ENCODE measurements around the gene NGRN.
"Not testable (repeated sequence)": the region's sequence is repeated elsewhere in the genome, so short reads cannot be mapped to it uniquely, and the experiment has no call there.

NGRN gene

GRCh38 chr15:90280743-90281142 lies 15.3 kb downstream of the NGRN start:
- H3K36me3 ChIP-seq (ENCODE audit: control insufficient read depth, insufficient read depth, low read length); H3K4me3 ChIP-seq (ENCODE audit: insufficient read depth, low read depth, low read length); H3K9me3 ChIP-seq (ENCODE audit: control insufficient read depth, low read length); H3K27ac ChIP-seq (ENCODE audit: insufficient read depth, low read depth, low read length, poor library complexity, severe bottlenecking); H3K4me1 ChIP-seq (ENCODE audit: control insufficient read depth, insufficient read depth, low read length); H3K27me3 ChIP-seq (ENCODE audit: control insufficient read depth, insufficient read depth, low read length, poor library complexity, severe bottlenecking): not testable (repeated sequence)
- 88 to 95% methylated on average over 5 of the region's 5 CpGs for WGBS, 2 experiments

GRCh38 chr15:90281637-90282036 lies 16.2 kb downstream of the NGRN start:
- H3K9me3 ChIP-seq (ENCODE audit: control insufficient read depth, low read length); H3K27me3 ChIP-seq (ENCODE audit: control insufficient read depth, insufficient read depth, low read length, poor library complexity, severe bottlenecking); H3K4me3 ChIP-seq (ENCODE audit: insufficient read depth, low read depth, low read length); H3K36me3 ChIP-seq (ENCODE audit: control insufficient read depth, insufficient read depth, low read length); H3K4me1 ChIP-seq (ENCODE audit: control insufficient read depth, insufficient read depth, low read length); H3K27ac ChIP-seq (ENCODE audit: insufficient read depth, low read depth, low read length, poor library complexity, severe bottlenecking): not testable (repeated sequence)
- WGBS, 2 experiments, result 91% methylated on average over 6 of the region's 6 CpGs

DNA sequence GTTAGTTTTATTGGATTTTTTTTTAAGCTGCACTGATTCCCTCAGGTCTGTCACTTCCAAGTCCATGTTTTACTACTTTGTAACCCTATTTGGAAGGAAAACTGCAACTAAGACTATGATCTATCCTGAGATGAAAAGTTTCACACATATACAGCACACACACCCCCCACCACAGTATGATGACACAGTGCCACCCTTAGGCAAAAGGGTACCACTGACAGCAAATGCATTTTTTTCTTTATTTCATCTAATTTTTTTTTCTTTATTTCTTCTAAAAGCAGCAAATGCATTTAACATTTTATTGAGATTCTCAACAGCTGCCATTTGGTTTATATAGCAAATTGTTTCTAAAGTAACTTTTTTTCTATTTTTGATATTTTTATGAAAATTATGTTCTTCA lies 21.2 kb downstream of the NGRN start:
- no peaks in the 10 kb centered on the region for H3K9me3 ChIP-seq (ENCODE audit: control insufficient read depth, low read length)

DNA sequence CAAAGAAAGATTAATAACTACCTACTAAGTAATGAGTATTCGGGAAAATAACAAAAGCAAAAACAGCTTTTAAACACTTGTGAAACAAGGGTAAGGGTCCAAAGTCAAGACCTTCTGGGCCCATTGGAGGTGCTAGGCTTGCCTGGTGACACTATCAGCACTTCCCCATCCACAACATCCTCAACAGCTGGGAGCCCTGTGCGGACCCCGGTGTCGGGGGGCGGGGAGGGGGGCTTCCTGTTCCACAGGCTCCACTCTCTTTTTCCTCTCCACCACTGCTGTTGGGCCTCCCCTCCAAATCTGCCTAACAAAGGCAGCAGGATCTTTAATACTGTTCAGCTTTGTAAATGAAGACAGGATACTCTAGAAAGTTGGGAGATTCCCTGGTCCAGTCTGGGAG lies 21.6 kb downstream of the NGRN start:
- 28 to 45% methylated on average over 4 to 5 of the region's 5 CpGs for WGBS, 2 experiments
- Histone ChIP-seq H3K4me3 (ENCODE audit: insufficient read depth, low read depth, low read length) (no peak overlapping the region), H3K4me1 (ENCODE audit: control insufficient read depth, insufficient read depth, low read length) (no peaks in the 10 kb centered on the region), H3K36me3 (ENCODE audit: control insufficient read depth, insufficient read depth, low read length) (no peaks in the 10 kb centered on the region), H3K9me3 (ENCODE audit: control insufficient read depth, low read length) (no peaks in the 10 kb centered on the region), H3K27ac (ENCODE audit: insufficient read depth, low read depth, low read length, poor library complexity, severe bottlenecking) (no peak overlapping the region), H3K27me3 (ENCODE audit: control insufficient read depth, insufficient read depth, low read length, poor library complexity, severe bottlenecking) (no peaks in the 10 kb centered on the region)

More for the DNA sequence above, 21.2 kb downstream of the NGRN start:
- H3K36me3 ChIP-seq (ENCODE audit: control insufficient read depth, insufficient read depth, low read length), result no peaks in the 10 kb centered on the region
- H3K27ac ChIP-seq (ENCODE audit: insufficient read depth, low read depth, low read length, poor library complexity, severe bottlenecking), result no peak overlapping the region
- no peaks in the 10 kb centered on the region for H3K4me1 ChIP-seq (ENCODE audit: control insufficient read depth, insufficient read depth, low read length)
- H3K27me3 ChIP-seq (ENCODE audit: control insufficient read depth, insufficient read depth, low read length, poor library complexity, severe bottlenecking), result no peaks in the 10 kb centered on the region
- no peak overlapping the region for H3K4me3 ChIP-seq (ENCODE audit: insufficient read depth, low read depth, low read length)

- Histone ChIP-seq H3K9me3 (ENCODE audit: control insufficient read depth, low read length) (no peaks in the 10 kb centered on the region), H3K4me1 (ENCODE audit: control insufficient read depth, insufficient read depth, low read length) (no peaks in the 10 kb centered on the region), H3K27ac (ENCODE audit: insufficient read depth, low read depth, low read length, poor library complexity, severe bottlenecking) (no peak overlapping the region), H3K36me3 (ENCODE audit: control insufficient read depth, insufficient read depth, low read length) (no peaks in the 10 kb centered on the region), H3K4me3 (ENCODE audit: insufficient read depth, low read depth, low read length) (no peak overlapping the region), H3K27me3 (ENCODE audit: control insufficient read depth, insufficient read depth, low read length, poor library complexity, severe bottlenecking) (no peaks in the 10 kb centered on the region)
- 91 to 97% methylated on average over 5 to 6 of the region's 6 CpGs for WGBS, 2 experiments
Observed at GRCh38 chr15:90287946-90288345, 22.5 kb downstream of the NGRN start.

DNA sequence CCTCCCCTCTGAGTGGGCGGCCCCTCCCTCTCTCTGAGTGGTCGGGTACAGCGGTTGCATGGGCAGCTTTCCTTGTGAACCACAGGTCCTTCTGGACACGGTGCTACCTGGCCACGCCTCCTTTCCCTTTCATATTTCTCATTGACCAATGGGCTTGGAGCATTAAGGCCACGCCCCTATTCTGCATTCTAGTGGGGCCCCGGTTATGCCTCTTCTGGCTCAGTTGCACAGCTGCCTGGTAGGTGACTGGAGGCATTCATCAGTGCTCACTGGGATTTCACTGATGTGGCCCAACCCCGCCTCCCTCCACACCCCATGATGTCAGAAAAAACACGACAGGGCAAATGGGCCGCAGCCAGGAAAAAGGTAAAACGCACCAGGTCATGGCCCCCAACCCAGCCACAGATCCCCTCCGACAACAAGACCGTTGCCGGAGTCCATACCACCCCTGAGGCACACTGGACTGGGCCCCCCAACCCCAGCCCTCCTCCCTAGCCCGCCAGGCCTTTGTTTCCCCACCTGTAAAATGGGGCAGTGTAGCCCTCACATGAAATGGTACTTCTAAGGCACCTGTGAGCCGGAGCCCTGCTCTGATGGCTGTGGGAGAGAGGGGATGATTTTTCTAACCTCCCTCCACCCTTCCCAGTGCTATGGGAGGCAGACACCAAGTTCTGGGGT lies 26.3 kb downstream of the NGRN start:
- 88 to 89% methylated on average over 16 of the region's 16 CpGs for WGBS, 2 experiments
- H3K4me3 ChIP-seq (ENCODE audit: insufficient read depth, low read depth, low read length), result no peak overlapping the region

DNA sequence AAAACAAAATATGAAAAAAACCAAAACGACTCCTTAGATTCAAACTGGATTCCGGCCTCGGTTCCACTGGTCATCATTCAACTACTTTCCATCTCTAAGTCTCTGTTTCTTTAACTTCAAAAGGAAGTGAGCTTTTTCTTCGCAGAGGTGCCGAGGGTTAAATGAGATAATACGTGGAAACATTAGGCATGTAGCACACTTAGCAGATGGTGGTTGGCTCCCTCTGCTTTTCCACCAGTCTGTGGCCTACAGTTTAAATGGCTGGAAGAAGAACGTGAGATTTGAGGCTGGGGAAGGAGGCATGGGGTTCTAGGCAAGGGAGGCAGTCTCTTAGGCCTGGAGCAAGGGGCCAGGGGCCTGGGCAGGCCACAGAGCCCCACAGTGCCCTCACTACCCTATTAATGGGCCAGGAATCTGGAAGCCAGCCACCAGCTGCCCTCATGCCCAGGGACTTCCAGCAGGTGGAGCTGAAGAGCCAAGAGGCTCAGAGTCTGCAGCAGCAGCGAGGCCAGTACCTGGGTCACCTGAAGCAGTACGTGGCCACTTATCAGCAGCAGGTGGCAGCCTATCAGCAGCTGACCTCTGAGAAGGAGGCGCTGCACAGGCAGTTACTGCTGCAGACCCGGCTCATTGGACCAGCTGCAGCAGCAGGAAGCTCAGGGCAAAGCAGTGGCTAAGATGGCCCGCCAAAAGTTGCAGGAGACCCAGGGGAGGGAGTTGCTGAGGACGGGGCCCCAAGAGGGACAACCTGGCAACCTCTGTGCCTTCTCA lies 27.8 kb downstream of the NGRN start:
- H3K4me3 ChIP-seq (ENCODE audit: insufficient read depth, low read depth, low read length); H3K9me3 ChIP-seq (ENCODE audit: control insufficient read depth, low read length); H3K27me3 ChIP-seq (ENCODE audit: control insufficient read depth, insufficient read depth, low read length, poor library complexity, severe bottlenecking); H3K36me3 ChIP-seq (ENCODE audit: control insufficient read depth, insufficient read depth, low read length); H3K4me1 ChIP-seq (ENCODE audit: control insufficient read depth, insufficient read depth, low read length); H3K27ac ChIP-seq (ENCODE audit: insufficient read depth, low read depth, low read length, poor library complexity, severe bottlenecking): not testable (repeated sequence)
- 54 to 56% methylated on average over 13 of the region's 13 CpGs for WGBS, 2 experiments

More for the DNA sequence above, 26.3 kb downstream of the NGRN start:
- peaks cover 4% of the 10 kb centered on the region for H3K4me1 ChIP-seq (ENCODE audit: control insufficient read depth, insufficient read depth, low read length)
- no peaks in the 10 kb centered on the region for H3K36me3 ChIP-seq (ENCODE audit: control insufficient read depth, insufficient read depth, low read length)
- no peak overlapping the region for H3K27ac ChIP-seq (ENCODE audit: insufficient read depth, low read depth, low read length, poor library complexity, severe bottlenecking)
- no peaks in the 10 kb centered on the region for H3K9me3 ChIP-seq (ENCODE audit: control insufficient read depth, low read length)
- H3K27me3 ChIP-seq (ENCODE audit: control insufficient read depth, insufficient read depth, low read length, poor library complexity, severe bottlenecking), result no peaks in the 10 kb centered on the region

- Histone ChIP-seq H3K4me3 (ENCODE audit: insufficient read depth, low read depth, low read length) (no peak overlapping the region), H3K36me3 (ENCODE audit: control insufficient read depth, insufficient read depth, low read length) (no peaks in the 10 kb centered on the region), H3K4me1 (ENCODE audit: control insufficient read depth, insufficient read depth, low read length) (peaks cover 4% of the 10 kb centered on the region), H3K27me3 (ENCODE audit: control insufficient read depth, insufficient read depth, low read length, poor library complexity, severe bottlenecking) (no peaks in the 10 kb centered on the region), H3K27ac (ENCODE audit: insufficient read depth, low read depth, low read length, poor library complexity, severe bottlenecking) (no peak overlapping the region), H3K9me3 (ENCODE audit: control insufficient read depth, low read length) (no peaks in the 10 kb centered on the region)
- WGBS, 2 experiments, result 91 to 92% methylated on average over 6 of the region's 6 CpGs
Observed at GRCh38 chr15:90294159-90294558, 28.7 kb downstream of the NGRN start.

DNA sequence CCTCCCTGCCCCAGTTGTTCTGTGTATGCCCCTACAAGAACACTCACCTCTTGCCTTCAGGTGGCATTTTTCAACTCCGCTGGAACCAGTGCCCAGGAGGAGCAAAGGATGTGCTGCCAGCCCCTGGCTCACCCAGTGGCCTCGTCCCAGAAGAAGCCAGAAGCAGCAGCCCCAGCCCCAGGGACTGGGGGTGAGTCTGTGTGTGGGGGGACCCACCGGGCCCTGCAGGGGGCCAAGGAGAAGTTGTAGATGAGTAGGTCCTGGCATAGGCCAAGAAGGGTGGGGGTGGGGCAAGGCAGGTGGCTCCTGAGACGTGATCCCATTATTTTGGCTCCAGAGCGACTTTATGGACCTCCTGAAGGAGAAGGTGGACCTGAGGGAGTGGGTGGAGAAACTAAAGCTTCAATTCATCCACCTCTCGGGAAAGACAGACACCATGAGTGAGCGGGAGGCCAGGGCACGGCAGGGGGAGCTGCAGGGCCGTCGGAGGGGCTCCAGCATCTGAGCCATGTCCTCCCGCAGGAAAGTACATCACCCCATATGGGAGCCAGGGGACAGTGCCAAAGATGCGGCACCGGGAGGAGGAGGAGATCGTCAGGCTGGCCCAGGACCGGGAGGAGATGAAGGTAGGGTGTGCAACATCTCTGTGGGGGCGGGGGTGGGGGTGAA lies 29.3 kb downstream of the NGRN start:
- H3K36me3 ChIP-seq (ENCODE audit: control insufficient read depth, insufficient read depth, low read length), result no peaks in the 10 kb centered on the region
- peaks cover 4% of the 10 kb centered on the region for H3K4me1 ChIP-seq (ENCODE audit: control insufficient read depth, insufficient read depth, low read length)
- H3K27me3 ChIP-seq (ENCODE audit: control insufficient read depth, insufficient read depth, low read length, poor library complexity, severe bottlenecking), result no peaks in the 10 kb centered on the region
- no peak overlapping the region for H3K27ac ChIP-seq (ENCODE audit: insufficient read depth, low read depth, low read length, poor library complexity, severe bottlenecking)
- no peak overlapping the region for H3K4me3 ChIP-seq (ENCODE audit: insufficient read depth, low read depth, low read length)
- no peaks in the 10 kb centered on the region for H3K9me3 ChIP-seq (ENCODE audit: control insufficient read depth, low read length)
- WGBS, 2 experiments, result 75 to 78% methylated on average over 16 of the region's 16 CpGs

DNA sequence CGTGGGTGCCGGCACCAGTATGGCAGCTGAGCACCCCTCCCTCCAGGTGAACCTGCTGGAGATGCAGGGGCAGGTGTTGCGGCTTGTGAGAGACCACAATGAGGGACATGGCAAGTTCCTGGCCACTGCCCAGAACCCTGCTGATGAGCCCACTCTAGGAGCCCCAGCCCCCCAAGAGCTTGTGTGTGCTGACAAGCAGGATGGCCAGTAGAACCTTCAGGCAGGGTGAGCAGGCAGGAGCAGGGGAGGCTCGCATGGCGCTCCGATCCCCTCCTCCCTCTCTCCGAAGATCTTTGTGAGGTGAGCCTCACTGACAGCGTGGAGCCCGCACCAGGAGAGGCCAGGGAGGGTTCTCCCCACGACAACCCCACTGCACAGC lies 29.8 kb downstream of the NGRN start:
- H3K9me3 ChIP-seq (ENCODE audit: control insufficient read depth, low read length), result no peaks in the 10 kb centered on the region
- WGBS, 2 experiments, result 68 to 74% methylated on average over 10 of the region's 10 CpGs
- H3K36me3 ChIP-seq (ENCODE audit: control insufficient read depth, insufficient read depth, low read length), result no peaks in the 10 kb centered on the region
- no peaks in the 10 kb centered on the region for H3K27me3 ChIP-seq (ENCODE audit: control insufficient read depth, insufficient read depth, low read length, poor library complexity, severe bottlenecking)
- peaks cover 4% of the 10 kb centered on the region for H3K4me1 ChIP-seq (ENCODE audit: control insufficient read depth, insufficient read depth, low read length)
- no peak overlapping the region for H3K4me3 ChIP-seq (ENCODE audit: insufficient read depth, low read depth, low read length)
- H3K27ac ChIP-seq (ENCODE audit: insufficient read depth, low read depth, low read length, poor library complexity, severe bottlenecking), result no peak overlapping the region
